B cell (primary cell): ENCODE measurements around the gene TEX11. TPM values are rescaled to one million over a fixed set of nuclear protein-coding genes. Genes with fewer than 3 reads are reported as not detected.

Experiments used
- ATAC-seq: fragments of 200-7000 bp; cut with Tn5 transposase; one replicate; pipeline ENCODE4 v1.10.0; 2021; ENCODE audit warnings: low read depth, mild to moderate bottlenecking, moderate number of reproducible peaks, moderate library complexity
- CTCF ChIA-PET: fragments of 350-600 bp; sonication (Branson Sonifier 250); formaldehyde crosslinking; loops from one replicate; lab custom pipeline; 2021; ENCODE audit warnings: antibody characterized with exemption, inconsistent platforms; lab: Charles Lee
- POLR2A ChIA-PET: fragments of 350-600 bp; sonication (Branson Sonifier 250); formaldehyde crosslinking; loops from one replicate; lab custom pipeline; 2021; ENCODE audit warnings: antibody characterized with exemption; lab: Charles Lee
- DNase-seq: peaks from one replicate; pipeline ENCODE4 v3.0.0; 2013
- H2AFZ ChIP-seq: 2 replicates; pipeline ENCODE4 v1.6.1; 2012; ENCODE audit warnings: mild to moderate bottlenecking, low read depth, low read length; ENCODE audit not compliant: insufficient read depth, poor library complexity, severe bottlenecking
- H3K27ac ChIP-seq, 2 donors: 1 replicate in 1 of 2; 2 replicates in 1 of 2; pipeline ENCODE4 v1.5.1; 2012 to 2013; ENCODE audit warnings: low read length in 2 of 2, mild to moderate bottlenecking in 2 of 2, moderate library complexity in 1 of 2
- H3K27me3 ChIP-seq, 4 experiments: fragments of 200-600 bp in 1 of 4; sonication (generic) in 1 of 4; replicated peaks in 1 of 4; 1 replicate in 2 of 4; 2 replicates in 2 of 4; pipeline versions ENCODE4 v1.6.1 to v1.7.0; 2013 to 2016; ENCODE audit warnings: low read length in 3 of 4, mild to moderate bottlenecking in 2 of 4, mixed read lengths in 1 of 4, moderate library complexity in 1 of 4; ENCODE audit not compliant: insufficient read depth in 4 of 4, control insufficient read depth in 3 of 4; ENCODE audit errors: control extremely low read depth in 1 of 4
- H3K36me3 ChIP-seq, 2 experiments: replicated peaks in 1 of 2; 1 replicate in 1 of 2; 2 replicates in 1 of 2; pipeline versions ENCODE4 v1.6.1 to v1.7.1; 2013; ENCODE audit warnings: low read length in 1 of 2; ENCODE audit not compliant: insufficient read depth in 2 of 2, control insufficient read depth in 1 of 2; ENCODE audit errors: control extremely low read depth in 1 of 2, extremely low read depth in 1 of 2
- H3K4me1 ChIP-seq, 2 donors: fragments of 200-600 bp in 1 of 2; sonication (generic) in 1 of 2; 1 replicate in 1 of 2; 2 replicates in 1 of 2; pipeline versions ENCODE4 v1.5.1 to v1.6.1; 2013 to 2017; ENCODE audit warnings: low read length in 2 of 2; ENCODE audit not compliant: control insufficient read depth in 2 of 2, insufficient read depth in 2 of 2
- H3K4me2 ChIP-seq: replicated peaks from 2 replicates; pipeline ENCODE3; 2012; ENCODE audit warnings: mild to moderate bottlenecking, low read depth, low read length; ENCODE audit not compliant: poor library complexity, severe bottlenecking
- H3K4me3 ChIP-seq, 5 experiments: fragments of 200-600 bp in 1 of 5; sonication (generic) in 1 of 5; 1 replicate in 3 of 5; 2 replicates in 2 of 5; pipeline versions ENCODE4 v1.5.1 to v1.7.0; 2011 to 2016; ENCODE audit warnings: low read length in 4 of 5, mild to moderate bottlenecking in 4 of 5, low read depth in 2 of 5, control low read depth in 1 of 5, moderate library complexity in 1 of 5; ENCODE audit not compliant: insufficient read depth in 1 of 5; ENCODE audit errors: control extremely low read depth in 1 of 5, extremely low read depth in 1 of 5
- H3K79me2 ChIP-seq: fragments of 200-600 bp; sonication (generic); one replicate; pipeline ENCODE4 v1.6.0; 2016; ENCODE audit warnings: low read length; ENCODE audit not compliant: control insufficient read depth, insufficient read depth
- H3K9ac ChIP-seq: fragments of 200-600 bp; sonication (generic); 2 replicates; pipeline ENCODE4 v1.6.1; 2017; ENCODE audit warnings: mild to moderate bottlenecking, low read length, moderate library complexity
- H3K9me3 ChIP-seq, 3 donors: one replicate each; pipeline versions ENCODE4 v1.6.1 to v1.7.1; 2013; ENCODE audit warnings: low read length in 2 of 3; ENCODE audit not compliant: control insufficient read depth in 2 of 3, insufficient read depth in 1 of 3; ENCODE audit errors: control extremely low read depth in 1 of 3
- H4K20me1 ChIP-seq: 2 replicates; pipeline ENCODE4 v1.6.0; 2012; ENCODE audit warnings: mild to moderate bottlenecking, low read length; ENCODE audit not compliant: insufficient read depth, control insufficient read depth, poor library complexity, severe bottlenecking
- H3K27ac Mint-ChIP-seq: one replicate; pipeline ENCODE4 v1.8.0; 2021; ENCODE audit warnings: mixed read lengths
- H3K27me3 Mint-ChIP-seq: one replicate; pipeline ENCODE4 v1.8.0; 2021; ENCODE audit warnings: mixed read lengths
- H3K4me1 Mint-ChIP-seq: one replicate; pipeline ENCODE4 v1.8.0; 2021; ENCODE audit warnings: mixed read lengths
- H3K4me3 Mint-ChIP-seq: one replicate; pipeline ENCODE4 v1.8.0; 2021; ENCODE audit warnings: mixed read lengths
- H3K9me3 Mint-ChIP-seq: one replicate; pipeline ENCODE4 v1.8.0; 2022; ENCODE audit warnings: mixed read lengths; ENCODE audit not compliant: insufficient read depth
- EZH2 ChIP-seq: IDR thresholded peaks from 2 replicates; pipeline ENCODE4 v1.6.1; 2012; ENCODE audit warnings: borderline replicate concordance, low read depth, mild to moderate bottlenecking, moderate library complexity, low read length; ENCODE audit not compliant: insufficient read depth, poor library complexity, severe bottlenecking
- WGBS: methylation state at CpG from one replicate; pipeline ENCODE4 v1.1.5; 2013; ENCODE audit warnings: missing lambda C conversion rate; ENCODE audit not compliant: insufficient coverage; 5-methylcytosine and 5-hydroxymethylcytosine counted together
- intact Hi-C: fragments of 100-400 bp; cut with micrococcal nuclease; formaldehyde crosslinking; loops from one replicate; pipeline ENCODE4 v1.10.0; 2022
- polyA minus RNA-seq: library from RNA; depleted of rRNA, polyadenylated mRNA; stranded (reverse); fragments of >200 nt; gene quantifications from 2 replicates; pipeline ENCODE4 v1.2.3, GENCODE V29; 2012
- polyA plus RNA-seq: library from polyadenylated mRNA; depleted of rRNA; stranded (reverse); fragments of >200 nt; gene quantifications from 2 replicates; pipeline ENCODE4 v1.2.3, GENCODE V29; 2012
- total RNA-seq, 2 donors: library from RNA; stranded (reverse); fragments of 120-200 nt in 1 of 2; gene quantifications; 1 replicate in 1 of 2; 2 replicates in 1 of 2; pipeline versions ENCODE4 v1.2.3 to v1.2.4, GENCODE V29; 2013 to 2022
- TF ChIP-seq, protein P1 (sequence below): fragments of 200-600 bp; IDR thresholded peaks from one replicate; pipeline ENCODE4 v1.8.0; 2022; ENCODE audit warnings: antibody characterized with exemption, mild to moderate bottlenecking

TEX11 gene
- total RNA-seq (not detected in 2 replicates), polyA plus RNA-seq (not detected in 2 replicates), polyA minus RNA-seq (not detected in 2 replicates)
- not detected for total RNA-seq (2013)

DNA sequence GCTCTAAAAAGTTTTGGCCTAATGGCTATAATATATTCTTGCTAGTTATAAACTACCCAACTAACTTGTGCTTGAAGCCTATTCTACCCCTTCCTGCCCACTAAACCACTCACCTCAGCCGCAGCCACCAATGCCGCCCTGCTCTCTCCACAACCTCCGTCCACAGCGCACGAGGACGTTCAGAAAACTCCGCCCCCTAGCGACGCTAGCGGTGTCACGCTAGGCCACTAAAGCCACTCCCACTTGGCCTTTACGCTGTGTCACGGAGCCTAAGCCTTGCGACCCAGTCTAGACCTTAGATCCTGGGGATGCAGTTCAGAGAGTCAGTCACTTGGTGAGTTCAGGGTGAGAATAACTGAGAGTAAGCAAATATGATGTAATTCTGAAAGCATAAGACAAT is at the start of gene TEX11:
Gene TEX11, minus strand, starts transcription at position 171 of the 400 bp plus-strand sequence. CDS start 922 bp downstream, outside the sequence.
- Mint-ChIP-seq H3K27me3 (no peaks in the 10 kb centered on the region), H3K9me3 (no peaks in the 10 kb centered on the region), H3K27ac (no peak within 1 kb of the TSS), H3K4me3 (no peak within 1 kb of the TSS), H3K4me1 (no peaks in the 10 kb centered on the region)
- DNase-seq (no peak), ATAC-seq (no peak)
- no peak within 1 kb of the TSS for H3K4me3 ChIP-seq
- H3K9me3 ChIP-seq = peaks cover 0 to 2% (median 0%) of the 10 kb centered on the region in 3 donors
- TF ChIP-seq, protein P1, sequence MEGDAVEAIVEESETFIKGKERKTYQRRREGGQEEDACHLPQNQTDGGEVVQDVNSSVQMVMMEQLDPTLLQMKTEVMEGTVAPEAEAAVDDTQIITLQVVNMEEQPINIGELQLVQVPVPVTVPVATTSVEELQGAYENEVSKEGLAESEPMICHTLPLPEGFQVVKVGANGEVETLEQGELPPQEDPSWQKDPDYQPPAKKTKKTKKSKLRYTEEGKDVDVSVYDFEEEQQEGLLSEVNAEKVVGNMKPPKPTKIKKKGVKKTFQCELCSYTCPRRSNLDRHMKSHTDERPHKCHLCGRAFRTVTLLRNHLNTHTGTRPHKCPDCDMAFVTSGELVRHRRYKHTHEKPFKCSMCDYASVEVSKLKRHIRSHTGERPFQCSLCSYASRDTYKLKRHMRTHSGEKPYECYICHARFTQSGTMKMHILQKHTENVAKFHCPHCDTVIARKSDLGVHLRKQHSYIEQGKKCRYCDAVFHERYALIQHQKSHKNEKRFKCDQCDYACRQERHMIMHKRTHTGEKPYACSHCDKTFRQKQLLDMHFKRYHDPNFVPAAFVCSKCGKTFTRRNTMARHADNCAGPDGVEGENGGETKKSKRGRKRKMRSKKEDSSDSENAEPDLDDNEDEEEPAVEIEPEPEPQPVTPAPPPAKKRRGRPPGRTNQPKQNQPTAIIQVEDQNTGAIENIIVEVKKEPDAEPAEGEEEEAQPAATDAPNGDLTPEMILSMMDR = no peak
- no peak for TF ChIP-seq EZH2
- intact Hi-C loops = no loop called here
- H3K27me3 ChIP-seq = no peaks in the 10 kb centered on the region
- ChIA-PET CTCF (no interaction called here), POLR2A (no interaction called here)
- no peak within 1 kb of the TSS for H2AFZ ChIP-seq
- 95% methylated on average over 7 of the region's 14 CpGs for WGBS
- H3K36me3 ChIP-seq = no peaks in the 10 kb centered on the region
- H3K79me2 ChIP-seq = no peaks in the 10 kb centered on the region
- H3K9ac ChIP-seq = no peak within 1 kb of the TSS
- no peaks in the 10 kb centered on the region for H4K20me1 ChIP-seq
- H3K4me2 ChIP-seq = no peak within 1 kb of the TSS
- H3K4me1 ChIP-seq = no peaks in the 10 kb centered on the region
- H3K27ac ChIP-seq = no peak within 1 kb of the TSS

DNA sequence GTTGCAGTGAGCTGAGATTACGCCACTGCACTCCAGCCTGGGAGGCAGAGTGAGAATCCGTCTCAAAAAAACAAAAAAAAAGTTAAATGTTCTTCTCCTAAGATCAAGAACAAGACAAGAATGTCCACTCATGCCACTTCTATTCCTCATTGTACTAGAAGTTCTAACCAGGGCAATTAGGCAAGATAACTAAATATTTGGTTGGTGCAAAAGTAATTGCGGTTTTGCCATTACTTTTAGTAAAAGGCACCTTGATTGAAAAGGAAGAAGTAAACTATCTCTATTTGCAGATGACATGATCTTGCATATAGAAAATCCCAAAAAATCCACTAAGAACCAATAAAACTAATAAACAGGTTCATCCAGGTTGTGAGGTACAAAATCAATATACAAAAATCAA is 46.4 kb upstream of the TEX11 start:
- H2AFZ ChIP-seq = no peak overlapping the region
- no peaks in the 10 kb centered on the region for H3K79me2 ChIP-seq
- no peak overlapping the region for H3K4me2 ChIP-seq
- no peak overlapping the region for H3K4me3 ChIP-seq
- no peaks in the 10 kb centered on the region for H3K4me1 Mint-ChIP-seq
- H3K27me3 ChIP-seq = no peaks in the 10 kb centered on the region
- H3K9ac ChIP-seq = no peak overlapping the region
- DNase-seq (no peak), ATAC-seq (no peak)
- no peak overlapping the region for H3K27ac Mint-ChIP-seq
- intact Hi-C loops = no loop called here
- no peak for TF ChIP-seq EZH2
- TF ChIP-seq, protein P1 = no peak
- H3K27ac ChIP-seq = no peak overlapping the region
- no peaks in the 10 kb centered on the region for H3K4me1 ChIP-seq
- no peak overlapping the region for H3K4me3 Mint-ChIP-seq
- H4K20me1 ChIP-seq = no peaks in the 10 kb centered on the region
- CTCF ChIA-PET = no interaction called here
- H3K36me3 ChIP-seq = no peaks in the 10 kb centered on the region
- no peaks in the 10 kb centered on the region for H3K9me3 ChIP-seq
- peaks cover 5% of the 10 kb centered on the region for H3K27me3 Mint-ChIP-seq
- H3K9me3 Mint-ChIP-seq = no peaks in the 10 kb centered on the region
- POLR2A ChIA-PET = no interaction called here
- no CpG with 5 or more reads among the region's 3 CpGs for WGBS
